ENCODE measurements around the gene POU2F1.

Gene POU2F1

DNA sequence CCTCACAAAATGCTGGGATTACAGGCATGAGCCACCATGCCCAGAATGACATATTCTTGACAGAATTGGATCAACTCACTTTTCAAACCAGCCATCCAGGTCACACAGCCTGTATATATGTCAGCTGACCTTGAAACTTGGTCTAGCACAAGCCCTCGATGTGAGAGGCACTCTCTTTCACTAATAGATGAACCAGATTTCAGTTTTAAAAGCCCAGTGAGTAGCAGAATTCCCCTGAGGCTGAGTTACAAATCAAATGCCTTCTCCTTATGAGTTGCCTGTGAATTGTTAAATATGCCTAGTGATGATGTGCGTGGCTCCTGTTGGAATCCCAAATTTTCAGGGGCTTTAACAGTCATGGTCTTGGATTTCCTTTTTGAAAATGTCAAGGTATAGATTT lies 208.9 kb downstream of the POU2F1 start:
- no peak for DNase-seq

- no peak for DNase-seq
Observed at GRCh38 chr1:167430134-167430848, 209.6 kb downstream of the POU2F1 start.

DNA sequence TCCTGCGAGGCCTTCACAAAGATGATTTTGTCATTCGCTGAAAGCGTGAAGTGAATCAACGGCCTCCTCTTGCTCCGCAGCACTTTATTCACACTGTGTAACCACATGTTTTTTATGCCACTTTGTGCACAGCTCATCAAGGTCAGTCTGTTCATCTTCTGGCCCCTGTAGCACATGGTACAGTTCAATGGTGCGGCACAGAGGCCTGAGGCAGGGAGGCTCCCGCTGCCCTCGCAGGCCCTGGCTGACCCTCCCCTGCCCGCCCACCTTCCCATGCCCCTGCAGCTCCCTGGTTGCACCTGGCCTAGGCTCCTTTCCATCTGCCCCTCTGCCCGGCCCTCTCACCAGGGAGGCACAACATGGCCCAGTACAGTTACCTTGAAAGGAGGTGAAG lies 210.2 kb downstream of the POU2F1 start:
- no peak for DNase-seq

- DNase-seq: no peak
Observed at GRCh38 chr1:167431261-167431908, 210.7 kb downstream of the POU2F1 start.

GRCh38 chr1:167431909-167432650 lies 211.4 kb downstream of the POU2F1 start:
- DNase-seq: no peak

GRCh38 chr1:167432780-167433179 lies 212.1 kb downstream of the POU2F1 start:
- no peak for DNase-seq

DNA sequence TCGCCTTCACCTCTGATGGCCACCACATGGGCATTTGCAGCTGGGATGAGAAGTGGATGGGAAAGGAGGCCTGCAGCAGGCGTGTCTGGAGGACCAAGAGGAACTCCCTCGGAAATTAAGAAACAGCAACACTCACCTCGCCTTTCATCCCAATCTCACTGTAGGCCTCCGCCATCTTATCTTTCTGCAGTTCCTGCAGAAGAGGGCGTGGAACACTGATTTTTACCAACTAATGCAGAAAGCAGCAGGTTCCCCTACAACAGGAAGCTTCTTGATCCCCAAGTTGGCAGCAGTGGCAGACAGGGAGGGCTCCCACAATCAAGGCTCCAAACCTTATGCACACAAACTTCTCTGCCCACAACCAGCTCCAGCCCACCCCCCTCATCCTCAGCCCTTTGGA lies 213.2 kb downstream of the POU2F1 start:
- no peak for DNase-seq

DNA sequence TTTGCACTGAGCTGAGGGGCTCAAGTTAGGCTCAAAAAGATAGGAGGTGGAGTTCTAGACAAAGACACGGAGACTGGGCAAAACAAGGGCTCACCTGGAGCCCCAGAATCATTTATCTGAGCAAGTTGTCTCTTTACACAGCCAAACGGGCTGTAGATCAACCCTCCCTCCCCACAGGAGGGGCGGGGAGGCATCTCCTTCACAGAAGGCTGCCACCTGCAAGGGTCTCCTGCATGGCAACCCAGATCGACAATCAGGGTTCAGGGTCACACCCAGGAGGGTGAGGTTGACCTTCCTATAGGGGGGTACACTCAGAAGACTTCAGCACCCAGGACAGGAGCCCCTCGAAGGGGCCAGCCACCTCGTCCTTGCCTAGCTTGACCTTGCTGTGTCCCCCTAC lies 213.6 kb downstream of the POU2F1 start:
- DNase-seq: no peak

DNA sequence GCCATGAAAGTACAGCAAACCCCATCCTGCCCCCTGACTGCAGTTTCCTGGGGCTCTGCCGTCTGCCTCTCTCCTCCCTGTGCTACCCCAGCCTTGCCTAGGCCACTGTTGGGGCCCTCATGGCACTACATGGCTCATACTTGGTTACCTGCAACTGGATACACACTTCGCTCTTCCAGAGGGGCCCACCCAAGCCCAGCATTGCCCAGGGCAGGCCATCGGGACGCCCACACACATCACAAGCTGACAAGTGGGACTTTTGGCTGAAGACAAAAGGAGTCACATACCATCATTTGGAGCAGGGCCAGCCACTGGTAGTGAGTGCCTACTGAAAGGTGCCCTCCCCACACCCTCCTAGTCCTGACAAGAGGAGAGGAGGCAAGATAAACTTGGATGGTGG lies 214.8 kb downstream of the POU2F1 start:
- DNase-seq: no peak

DNA sequence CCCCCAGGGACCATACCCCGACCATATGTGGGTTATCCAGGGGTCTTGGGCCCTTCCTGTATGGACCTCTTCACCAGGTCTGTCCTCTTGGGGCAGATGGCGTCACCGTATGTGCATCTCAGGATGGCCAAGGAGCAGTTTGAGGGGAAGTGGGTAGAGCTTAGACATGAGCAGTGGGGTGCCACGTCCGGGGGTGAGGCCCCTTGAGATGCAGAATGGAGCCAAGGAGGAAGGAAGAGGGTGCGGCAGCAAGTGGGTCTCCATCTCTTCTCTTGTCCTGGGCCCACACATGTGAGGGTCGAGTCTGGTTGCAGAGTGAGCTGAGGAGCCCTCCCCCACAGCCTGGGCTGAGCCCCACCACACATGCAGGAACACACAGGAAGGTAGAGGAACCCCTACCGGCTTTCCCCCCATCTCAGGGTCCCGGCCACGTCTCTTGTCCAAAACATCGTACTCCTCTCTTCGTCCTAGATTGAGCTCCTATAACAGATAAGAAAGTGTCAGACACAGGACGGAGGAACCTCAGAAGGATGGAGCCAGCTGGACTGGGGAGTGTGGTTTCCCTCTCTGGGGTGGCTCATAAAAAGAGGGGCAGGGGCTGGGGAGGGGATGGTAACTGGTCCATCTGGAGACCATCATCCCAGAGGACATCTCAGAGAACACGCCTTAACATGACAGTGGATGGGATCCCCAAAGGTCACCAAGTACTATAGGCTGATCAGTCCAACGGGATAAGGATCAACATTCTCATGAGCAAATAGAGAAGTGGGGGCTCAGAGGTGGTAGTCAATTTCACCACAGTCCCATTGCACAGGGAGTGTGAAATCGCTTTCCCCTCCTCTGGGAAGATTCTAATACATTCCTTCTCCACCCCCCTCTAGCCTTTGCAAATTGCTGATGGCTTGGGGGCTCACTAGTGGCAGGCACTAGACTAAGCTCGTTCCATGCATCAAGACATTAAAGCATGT lies 217.8 kb downstream of the POU2F1 start:
- DNase-seq: peak in 1 of 2 donors; percentile 47

DNA sequence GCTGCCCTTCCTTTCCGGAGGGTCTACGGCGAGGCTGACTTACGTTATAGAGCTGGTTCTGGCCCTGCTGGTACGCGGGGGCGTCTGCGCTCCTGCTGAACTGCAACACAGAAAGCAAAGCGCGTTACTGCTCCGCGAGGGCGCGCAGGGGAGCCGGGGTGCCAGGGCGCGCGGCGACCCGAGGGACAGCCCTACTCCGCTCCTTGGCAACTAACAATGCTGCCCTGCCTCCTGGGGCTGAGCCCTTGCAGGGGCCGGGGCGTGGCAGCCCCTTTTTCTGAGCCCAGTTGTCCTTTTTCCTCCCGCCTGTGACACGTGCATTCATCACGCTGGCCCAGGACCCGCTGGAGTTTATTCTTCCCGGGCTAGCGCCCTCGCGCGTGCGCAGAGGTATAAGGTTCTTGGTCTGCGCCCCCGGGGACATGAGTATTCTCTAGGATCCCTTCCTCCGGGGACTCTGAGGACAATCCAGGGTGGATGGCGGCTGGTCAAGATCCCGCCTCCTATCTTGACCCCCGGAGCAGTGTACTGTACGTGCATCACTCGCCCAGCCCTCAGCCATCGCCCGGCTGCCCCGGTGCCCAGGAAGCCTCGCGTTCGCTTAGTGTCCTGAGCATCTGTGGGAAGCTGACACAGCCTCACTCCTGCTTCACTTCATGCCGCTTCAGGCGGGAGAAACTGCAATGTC lies 218.8 kb downstream of the POU2F1 start:
- DNase-seq: no peak

- no peak for DNase-seq
Observed at GRCh38 chr1:167440345-167440744, 219.7 kb downstream of the POU2F1 start.

DNA sequence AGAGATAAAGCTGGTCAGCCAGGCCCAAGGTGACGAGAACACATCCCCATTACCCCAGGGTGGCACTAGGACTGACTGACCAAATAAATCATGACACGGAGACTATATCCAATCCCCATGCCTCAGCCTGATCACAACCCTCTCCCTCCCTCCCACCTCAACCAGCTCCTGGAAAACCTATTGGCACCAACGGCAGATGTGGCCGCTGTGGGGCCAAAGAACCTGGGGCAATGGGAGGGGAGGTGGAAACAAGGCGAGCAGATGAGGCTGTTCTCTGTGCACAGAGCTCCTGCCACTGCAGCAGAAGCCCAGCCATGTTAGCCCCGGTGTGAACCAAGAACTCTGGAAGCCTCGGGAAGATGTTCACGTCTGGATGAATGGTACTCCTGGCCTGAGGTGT lies 220.1 kb downstream of the POU2F1 start:
- DNase-seq: no peak

DNA sequence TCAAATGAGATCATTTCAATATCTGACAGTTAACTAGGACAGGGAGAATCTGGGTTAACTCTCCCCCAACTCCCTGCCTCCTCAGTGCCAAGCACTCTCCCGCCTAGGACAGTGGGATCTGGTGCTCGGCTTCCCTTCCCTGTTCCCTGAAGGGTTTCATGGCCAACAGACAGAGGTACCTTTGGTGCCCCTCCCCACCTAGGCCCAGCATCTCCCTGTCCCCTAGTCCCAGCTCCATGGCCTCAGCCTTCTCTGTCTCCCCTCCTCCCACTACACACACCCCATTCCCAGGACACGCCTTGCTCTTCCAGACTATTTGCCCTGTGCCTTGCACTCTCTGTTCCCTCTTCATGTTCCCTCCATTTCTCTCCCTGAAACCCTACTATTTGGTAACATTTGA lies 220.5 kb downstream of the POU2F1 start:
- no peak for DNase-seq

DNA sequence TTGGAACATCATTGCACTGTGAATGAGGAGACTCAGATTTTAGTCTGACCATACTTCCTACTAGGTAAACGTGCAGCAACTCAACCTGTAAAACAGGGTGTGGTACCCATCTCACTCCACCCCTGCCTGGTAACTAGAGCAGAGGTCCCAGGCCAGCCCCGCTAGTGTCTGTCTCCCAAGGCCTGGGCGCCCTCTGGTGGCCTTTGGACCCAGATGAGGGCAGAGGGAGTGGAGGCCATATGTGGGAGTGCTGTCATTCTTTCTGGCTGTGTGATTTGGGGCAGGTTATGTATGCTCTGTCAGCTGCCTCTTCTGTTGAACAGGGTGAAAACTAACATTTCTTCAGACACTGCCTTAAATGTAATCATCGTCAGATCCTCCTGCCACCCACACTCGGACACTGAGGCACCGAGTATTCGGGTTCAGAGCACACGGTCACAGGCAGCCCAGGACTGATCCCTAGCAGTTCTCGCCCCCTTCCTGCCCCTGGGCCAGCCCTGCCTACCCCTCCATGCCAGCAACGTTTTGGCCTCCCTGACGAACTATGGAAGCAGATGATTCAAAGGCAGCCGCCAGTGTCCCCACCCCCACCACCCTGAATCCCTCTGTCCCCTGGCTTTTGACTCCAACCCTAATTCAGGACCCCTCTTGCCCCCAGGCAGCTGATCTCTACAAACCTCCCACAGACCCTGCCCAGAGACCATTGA lies 221.6 kb downstream of the POU2F1 start:
- DNase-seq: peak; percentile 89 to 90

DNA sequence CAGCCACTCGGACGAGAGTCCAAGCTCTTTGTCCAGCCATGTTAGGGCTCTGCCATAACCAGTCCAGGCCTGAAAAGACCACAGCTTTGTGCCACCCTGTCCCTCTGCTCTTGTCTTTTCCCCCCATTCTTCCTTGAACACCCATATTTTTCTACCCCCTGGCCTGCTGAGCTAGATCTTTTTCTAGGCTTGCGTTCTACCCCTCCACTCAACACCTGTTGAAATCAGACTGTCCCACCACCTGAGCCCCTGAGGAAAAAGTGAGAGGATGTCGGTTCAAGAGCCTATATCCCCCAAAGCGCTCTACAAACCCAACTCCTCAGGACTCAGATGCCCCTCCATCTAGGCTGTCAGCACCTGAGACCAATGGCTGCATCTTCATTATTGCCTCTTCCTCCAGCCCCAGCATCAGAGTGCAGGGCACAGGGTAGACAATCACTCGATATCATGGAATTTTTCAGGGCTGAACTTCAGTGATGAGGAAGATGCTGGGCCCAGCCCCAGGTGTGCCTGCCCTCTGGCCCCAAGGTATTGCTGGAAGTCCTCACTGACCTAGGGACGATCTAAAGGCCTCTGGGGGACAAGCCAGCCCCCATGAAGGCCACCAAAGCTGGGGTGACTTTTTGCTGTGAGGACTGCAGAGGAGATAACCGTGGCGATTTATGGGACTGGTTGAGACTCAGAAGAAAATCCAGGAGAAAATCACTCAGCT lies 222.3 kb downstream of the POU2F1 start:
- DNase-seq: no peak

- no peak for DNase-seq
Observed at GRCh38 chr1:167443757-167444156, 223.1 kb downstream of the POU2F1 start.

DNA sequence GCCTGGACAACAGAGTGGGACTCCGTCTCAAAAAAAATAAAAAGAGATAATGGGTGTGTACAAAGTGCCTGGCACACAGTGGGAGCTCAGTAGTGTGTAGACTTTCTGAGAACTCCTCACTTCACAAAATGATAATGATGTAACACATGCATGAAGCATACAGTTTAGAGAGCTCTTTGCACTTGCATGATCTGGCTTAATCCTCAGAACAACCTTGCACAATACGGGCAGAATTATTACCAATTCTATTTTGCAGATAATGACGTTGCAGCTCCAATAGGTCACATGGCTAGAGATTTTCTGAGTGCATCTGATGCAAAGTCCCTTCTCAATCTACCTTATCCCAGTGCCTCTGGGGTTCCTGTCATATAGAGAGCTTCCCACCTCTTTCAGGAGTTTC lies 226.3 kb downstream of the POU2F1 start:
- DNase-seq: peak in 1 of 2 donors; percentile 44

GRCh38 chr1:167447521-167448136 lies 226.9 kb downstream of the POU2F1 start:
- peak; percentile 93 to 94 for DNase-seq

GRCh38 chr1:167450843-167451242 lies 230.2 kb downstream of the POU2F1 start:
- DNase-seq: peak in 1 of 2 donors; percentile 47

Data from CD4-positive, alpha-beta T cell treated with Interleukin-4 for 1 hour (primary cell).